GM18517 (cell line): ENCODE results near the gene TNFSF13.
A peak's percentile ranks its signal among the peaks of the same experiment; 100 is the strongest.

Source experiments
- ATAC-seq: cut with Tn5 transposase; IDR thresholded peaks from one replicate; pipeline ENCODE4 v1.9.1; 2021; ENCODE audit warnings: mild to moderate bottlenecking, moderate library complexity; ENCODE audit not compliant: unreplicated experiment

TNFSF13 gene

GRCh38 chr17:7574176-7574953 lies 15.8 kb downstream of the TNFSF13 start:
- ATAC-seq: no peak

- ATAC-seq: no peak
These were observed 16.9 kb downstream of the TNFSF13 start for GRCh38 chr17:7575481-7575883.

GRCh38 chr17:7575959-7576358 lies 17.4 kb downstream of the TNFSF13 start:
- no peak for ATAC-seq

GRCh38 chr17:7576432-7576937 lies 17.9 kb downstream of the TNFSF13 start:
- ATAC-seq: no peak

GRCh38 chr17:7577327-7578199 lies 19.0 kb downstream of the TNFSF13 start:
- ATAC-seq: no peak

GRCh38 chr17:7579001-7579833 lies 20.7 kb downstream of the TNFSF13 start, which contains the start of gene CD68:
TSS of gene CD68 (plus strand) at chr17:7579638. CDS start at chr17:7579678, 40 bp downstream.
- peak; percentile 49 for ATAC-seq

GRCh38 chr17:7579834-7580603 lies 21.5 kb downstream of the TNFSF13 start:
- peak; percentile 5 for ATAC-seq

- ATAC-seq: no peak
These were observed 22.3 kb downstream of the TNFSF13 start for GRCh38 chr17:7580604-7581575.

GRCh38 chr17:7582396-7583252 lies 24.1 kb downstream of the TNFSF13 start:
- ATAC-seq: no peak

GRCh38 chr17:7583253-7584109 lies 24.9 kb downstream of the TNFSF13 start, which contains the start of gene MPDU1:
TSS of gene MPDU1 (plus strand) at chr17:7583852. CDS start at chr17:7583863, 11 bp downstream.
- peak; percentile 68 for ATAC-seq

- ATAC-seq: no peak
These were observed 28.3 kb downstream of the TNFSF13 start for GRCh38 chr17:7586673-7587419.

- no peak for ATAC-seq
These were observed 29.0 kb downstream of the TNFSF13 start for GRCh38 chr17:7587420-7588151.

- no peak for ATAC-seq
These were observed 30.1 kb downstream of the TNFSF13 start for GRCh38 chr17:7588553-7589203.

- ATAC-seq: no peak
These were observed 30.8 kb downstream of the TNFSF13 start for GRCh38 chr17:7589204-7589868.
